Measurements from ENCODE around the gene MYO3B. TPM values are rescaled to one million over a fixed set of nuclear protein-coding genes. Genes with fewer than 3 reads are reported as not detected.

MYO3B gene
- polyA plus RNA-seq, 2 of the 4 experiments (the other 2 are of a cell fraction), result 0.01 TPM; not detected in 1

DNA sequence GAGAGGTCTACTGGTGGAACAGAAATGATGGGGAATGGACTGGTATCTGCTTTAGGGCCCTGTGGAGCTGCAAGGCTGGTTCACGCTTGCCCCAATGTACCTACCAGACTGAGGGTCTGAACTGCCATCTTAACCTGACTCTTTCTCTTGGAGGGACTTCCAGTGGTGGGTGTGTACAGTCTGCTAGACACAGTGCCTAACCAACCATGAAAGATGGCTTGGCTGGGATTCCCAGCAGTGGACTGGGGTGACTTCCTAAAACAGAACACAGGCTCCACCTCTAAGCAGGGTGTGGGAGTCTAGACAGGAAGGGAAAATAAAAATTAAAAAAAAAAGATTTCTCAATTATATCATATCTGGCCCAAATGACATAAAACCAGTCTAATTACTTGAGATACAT lies 25.5 kb upstream of the MYO3B start:
- Histone ChIP-seq H3K27ac (no peak overlapping the region), H3K9me3 (no peaks in the 10 kb centered on the region), H3K4me2 (no peak overlapping the region), H3K4me1 (peaks cover 38% of the 10 kb centered on the region), H3K4me3 (no peak overlapping the region)
- FAIRE-seq, result no peak
- no peak for DNase-seq (ENCODE audit: low read depth in 1 of 2, low spot score in 1 of 2)
- no peak for ATAC-seq
- TF ChIP-seq SMC3 (IDR thresholded peaks at IDR 0.05), result no peak
- no peak for TF ChIP-seq NR3C1 (IDR thresholded peaks at IDR 0.05)
- TF ChIP-seq, protein P1, sequence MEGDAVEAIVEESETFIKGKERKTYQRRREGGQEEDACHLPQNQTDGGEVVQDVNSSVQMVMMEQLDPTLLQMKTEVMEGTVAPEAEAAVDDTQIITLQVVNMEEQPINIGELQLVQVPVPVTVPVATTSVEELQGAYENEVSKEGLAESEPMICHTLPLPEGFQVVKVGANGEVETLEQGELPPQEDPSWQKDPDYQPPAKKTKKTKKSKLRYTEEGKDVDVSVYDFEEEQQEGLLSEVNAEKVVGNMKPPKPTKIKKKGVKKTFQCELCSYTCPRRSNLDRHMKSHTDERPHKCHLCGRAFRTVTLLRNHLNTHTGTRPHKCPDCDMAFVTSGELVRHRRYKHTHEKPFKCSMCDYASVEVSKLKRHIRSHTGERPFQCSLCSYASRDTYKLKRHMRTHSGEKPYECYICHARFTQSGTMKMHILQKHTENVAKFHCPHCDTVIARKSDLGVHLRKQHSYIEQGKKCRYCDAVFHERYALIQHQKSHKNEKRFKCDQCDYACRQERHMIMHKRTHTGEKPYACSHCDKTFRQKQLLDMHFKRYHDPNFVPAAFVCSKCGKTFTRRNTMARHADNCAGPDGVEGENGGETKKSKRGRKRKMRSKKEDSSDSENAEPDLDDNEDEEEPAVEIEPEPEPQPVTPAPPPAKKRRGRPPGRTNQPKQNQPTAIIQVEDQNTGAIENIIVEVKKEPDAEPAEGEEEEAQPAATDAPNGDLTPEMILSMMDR (IDR thresholded peaks at IDR 0.05), result no peak
- no peak for TF ChIP-seq MYC (IDR thresholded peaks at IDR 0.05; ENCODE audit: borderline replicate concordance, low read length)
- TF ChIP-seq HOXB5 (CRISPR knock-in tag; IDR thresholded peaks at IDR 0.05), result no peak
- TF ChIP-seq FOSL2 (IDR thresholded peaks at IDR 0.05), result no peak
- no peak for TF ChIP-seq FOSL2 (CRISPR knock-in tag; IDR thresholded peaks at IDR 0.05)
- TF ChIP-seq, protein P2, sequence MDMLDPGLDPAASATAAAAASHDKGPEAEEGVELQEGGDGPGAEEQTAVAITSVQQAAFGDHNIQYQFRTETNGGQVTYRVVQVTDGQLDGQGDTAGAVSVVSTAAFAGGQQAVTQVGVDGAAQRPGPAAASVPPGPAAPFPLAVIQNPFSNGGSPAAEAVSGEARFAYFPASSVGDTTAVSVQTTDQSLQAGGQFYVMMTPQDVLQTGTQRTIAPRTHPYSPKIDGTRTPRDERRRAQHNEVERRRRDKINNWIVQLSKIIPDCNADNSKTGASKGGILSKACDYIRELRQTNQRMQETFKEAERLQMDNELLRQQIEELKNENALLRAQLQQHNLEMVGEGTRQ (IDR thresholded peaks at IDR 0.05), result no peak
- TF ChIP-seq CBX8 (IDR thresholded peaks at IDR 0.05), result no peak
- TF ChIP-seq PHF8 (IDR thresholded peaks at IDR 0.05; ENCODE audit: borderline replicate concordance, low read depth), result no peak
- TF ChIP-seq RFX5 (IDR thresholded peaks at IDR 0.05), result no peak
- TF ChIP-seq, protein P3, sequence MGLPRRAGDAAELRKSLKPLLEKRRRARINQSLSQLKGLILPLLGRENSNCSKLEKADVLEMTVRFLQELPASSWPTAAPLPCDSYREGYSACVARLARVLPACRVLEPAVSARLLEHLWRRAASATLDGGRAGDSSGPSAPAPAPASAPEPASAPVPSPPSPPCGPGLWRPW (IDR thresholded peaks at IDR 0.05), result no peak
- TF ChIP-seq CHD4 (IDR thresholded peaks at IDR 0.05; ENCODE audit: borderline replicate concordance), result no peak
- TF ChIP-seq, protein P4, sequence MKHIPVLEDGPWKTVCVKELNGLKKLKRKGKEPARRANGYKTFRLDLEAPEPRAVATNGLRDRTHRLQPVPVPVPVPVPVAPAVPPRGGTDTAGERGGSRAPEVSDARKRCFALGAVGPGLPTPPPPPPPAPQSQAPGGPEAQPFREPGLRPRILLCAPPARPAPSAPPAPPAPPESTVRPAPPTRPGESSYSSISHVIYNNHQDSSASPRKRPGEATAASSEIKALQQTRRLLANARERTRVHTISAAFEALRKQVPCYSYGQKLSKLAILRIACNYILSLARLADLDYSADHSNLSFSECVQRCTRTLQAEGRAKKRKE (CRISPR knock-in tag; IDR thresholded peaks at IDR 0.05; ENCODE audit: low read depth), result no peak
- ChIA-PET POLR2A (no interaction called here), CTCF (interaction anchor here (1.2 kb wide), 1 partner anchor 84 kb away, joined by 3 read pairs; no protein-coding TSS in a partner anchor)
- 100% methylated on average over 1 of the region's 1 CpG for WGBS (ENCODE audit: missing lambda C conversion rate)

DNA sequence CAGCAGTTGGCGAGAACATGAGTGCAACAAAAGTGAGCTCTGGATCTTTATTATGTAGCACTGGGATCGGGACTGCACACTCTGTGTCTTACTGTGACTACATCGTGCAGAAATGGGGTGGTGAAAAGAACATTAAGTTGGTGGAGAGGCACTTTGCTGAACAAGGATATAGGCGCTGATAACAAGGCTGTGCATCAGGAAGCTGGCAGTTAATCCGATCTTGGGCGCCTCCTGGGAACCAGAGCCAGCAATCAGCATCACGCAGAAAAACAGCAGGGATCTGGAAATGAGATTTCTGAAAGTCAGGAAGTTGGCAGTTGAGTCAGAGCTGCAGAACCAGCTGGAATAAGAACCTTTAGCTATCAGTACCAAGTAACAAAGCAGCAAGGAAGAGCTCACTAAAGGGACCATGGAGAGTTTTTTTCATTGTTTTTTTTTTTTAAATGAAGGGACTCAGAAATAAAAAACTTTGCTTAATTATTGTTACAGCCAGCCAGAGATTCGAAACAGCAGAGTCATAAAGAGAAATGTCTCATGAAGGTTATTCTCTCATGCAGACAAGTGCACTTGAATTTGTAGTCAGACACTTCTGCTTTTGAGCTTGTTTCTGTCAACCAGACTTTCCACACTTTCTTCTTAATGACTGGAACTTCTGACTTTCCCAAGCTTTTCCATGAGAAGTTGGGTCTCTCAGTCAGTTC lies 22.8 kb upstream of the MYO3B start:
- FAIRE-seq (no peak), DNase-seq (ENCODE audit: low read depth in 1 of 2, low spot score in 1 of 2) (peak in 1 of 2 experiments; percentile 42), ATAC-seq (peak; percentile 55 to 69; a peak in 5 of 6 replicates)
- POLR2A ChIA-PET, result interaction anchor here (0.7 kb wide), 1 partner anchor 404 kb away, joined by 4 read pairs; no protein-coding TSS in a partner anchor
- H3K4me2 ChIP-seq, result peak overlapping the region; percentile 78
- TF ChIP-seq, protein P5, sequence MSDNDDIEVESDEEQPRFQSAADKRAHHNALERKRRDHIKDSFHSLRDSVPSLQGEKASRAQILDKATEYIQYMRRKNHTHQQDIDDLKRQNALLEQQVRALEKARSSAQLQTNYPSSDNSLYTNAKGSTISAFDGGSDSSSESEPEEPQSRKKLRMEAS (IDR thresholded peaks at IDR 0.05), result peak; percentile 28; the same call in 1 of the 2 replicates
- TF ChIP-seq CBX8 (IDR thresholded peaks at IDR 0.05), result no peak
- TF ChIP-seq RAD21 (conservative IDR thresholded peaks at IDR 0.05 in 1 of 2, IDR thresholded peaks at IDR 0.05 in 1 of 2), result peak in 1 of 2 experiments; percentile 43; a peak in 1 of 5 replicates
- CTCF ChIA-PET, result interaction anchor here (0.7 to 1.2 kb wide), 3 partner anchors 19 to 641 kb away, joined by 3 read pairs; no protein-coding TSS in a partner anchor
- 22% methylated on average over 8 of the region's 8 CpGs for WGBS (ENCODE audit: missing lambda C conversion rate)
- H3K4me1 ChIP-seq, result peaks cover 47% of the 10 kb centered on the region
- no peaks in the 10 kb centered on the region for H3K9me3 ChIP-seq
- H3K4me3 ChIP-seq, result no peak overlapping the region
- H3K27ac ChIP-seq, result peak overlapping the region; percentile 7 to 23; a peak in 4 of 6 replicates

DNA sequence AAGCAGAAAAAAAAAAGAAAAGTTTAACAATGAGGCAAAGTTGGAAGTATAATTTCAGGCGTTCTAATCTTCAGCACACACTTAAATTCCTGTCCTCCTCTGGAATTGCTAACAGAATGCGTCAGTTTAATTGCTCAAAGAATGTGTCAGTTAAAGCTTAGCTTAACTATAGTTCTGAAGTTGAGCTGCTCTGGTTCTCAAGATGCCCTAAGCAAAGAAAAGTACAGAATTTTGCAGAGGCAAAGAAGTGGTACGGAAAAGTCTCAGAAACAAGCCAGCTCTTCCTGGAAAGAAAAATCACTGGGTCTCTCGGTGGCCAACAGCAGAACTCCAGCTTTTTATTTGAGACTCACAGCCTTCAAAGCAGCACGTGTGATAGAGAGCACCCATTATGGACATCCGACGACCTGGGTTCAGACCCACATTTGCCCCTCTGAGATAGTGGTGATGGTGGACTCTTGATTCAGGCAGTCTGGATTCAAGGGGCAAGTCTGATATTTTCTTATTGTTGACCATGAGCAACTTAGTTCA lies 22.2 kb upstream of the MYO3B start:
- ATAC-seq (peak; percentile 47 to 68; a peak in 3 of 6 replicates), DNase-seq (ENCODE audit: low read depth in 1 of 2, low spot score in 1 of 2) (no peak), FAIRE-seq (no peak)
- Histone ChIP-seq H3K9me3 (no peaks in the 10 kb centered on the region), H3K4me1 (peaks cover 47% of the 10 kb centered on the region), H3K4me2 (peak overlapping the region; percentile 78), H3K4me3 (no peak overlapping the region), H3K27ac (peak overlapping the region; percentile 7 to 23; a peak in 4 of 6 replicates)
- CTCF ChIA-PET, result interaction anchor here (0.7 to 1.2 kb wide), 2 partner anchors 24 to 642 kb away, joined by 3 read pairs; no protein-coding TSS in a partner anchor
- POLR2A ChIA-PET, result interaction anchor here (0.6 to 0.7 kb wide), 2 partner anchors 330 to 404 kb away, joined by 3 to 4 read pairs; no protein-coding TSS in a partner anchor
- WGBS (ENCODE audit: missing lambda C conversion rate), result 72% methylated on average over 7 of the region's 7 CpGs
- no peak for TF ChIP-seq NR3C1 (IDR thresholded peaks at IDR 0.05)
- no peak for TF ChIP-seq HOXB13 (CRISPR knock-in tag; IDR thresholded peaks at IDR 0.05; ENCODE audit: low read depth)
- no peak for TF ChIP-seq RAD21 (conservative IDR thresholded peaks at IDR 0.05 in 1 of 2, IDR thresholded peaks at IDR 0.05 in 1 of 2)
- no peak for TF ChIP-seq NFE2L2 (conservative IDR thresholded peaks at IDR 0.05; ENCODE audit: low read length)
- no peak for TF ChIP-seq MAFK (IDR thresholded peaks at IDR 0.05; ENCODE audit: partially characterized antibody)
- TF ChIP-seq, protein P6, sequence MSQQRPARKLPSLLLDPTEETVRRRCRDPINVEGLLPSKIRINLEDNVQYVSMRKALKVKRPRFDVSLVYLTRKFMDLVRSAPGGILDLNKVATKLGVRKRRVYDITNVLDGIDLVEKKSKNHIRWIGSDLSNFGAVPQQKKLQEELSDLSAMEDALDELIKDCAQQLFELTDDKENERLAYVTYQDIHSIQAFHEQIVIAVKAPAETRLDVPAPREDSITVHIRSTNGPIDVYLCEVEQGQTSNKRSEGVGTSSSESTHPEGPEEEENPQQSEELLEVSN (IDR thresholded peaks at IDR 0.05; ENCODE audit: borderline replicate concordance, low read depth), result no peak
- TF ChIP-seq CBX8 (IDR thresholded peaks at IDR 0.05), result no peak
- no peak for TF ChIP-seq NPAS2 (CRISPR knock-in tag; IDR thresholded peaks at IDR 0.05; ENCODE audit: borderline replicate concordance)
- TF ChIP-seq SMC3 (IDR thresholded peaks at IDR 0.05), result no peak
- TF ChIP-seq, protein P4 (CRISPR knock-in tag; IDR thresholded peaks at IDR 0.05; ENCODE audit: low read depth), result no peak
- TF ChIP-seq, protein P7, sequence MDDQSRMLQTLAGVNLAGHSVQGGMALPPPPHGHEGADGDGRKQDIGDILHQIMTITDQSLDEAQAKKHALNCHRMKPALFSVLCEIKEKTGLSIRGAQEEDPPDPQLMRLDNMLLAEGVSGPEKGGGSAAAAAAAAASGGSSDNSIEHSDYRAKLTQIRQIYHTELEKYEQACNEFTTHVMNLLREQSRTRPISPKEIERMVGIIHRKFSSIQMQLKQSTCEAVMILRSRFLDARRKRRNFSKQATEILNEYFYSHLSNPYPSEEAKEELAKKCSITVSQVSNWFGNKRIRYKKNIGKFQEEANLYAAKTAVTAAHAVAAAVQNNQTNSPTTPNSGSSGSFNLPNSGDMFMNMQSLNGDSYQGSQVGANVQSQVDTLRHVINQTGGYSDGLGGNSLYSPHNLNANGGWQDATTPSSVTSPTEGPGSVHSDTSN (IDR thresholded peaks at IDR 0.05), result no peak
- no peak for TF ChIP-seq HDAC2 (IDR thresholded peaks at IDR 0.05)
- TF ChIP-seq, protein P5 (IDR thresholded peaks at IDR 0.05), result no peak
- TF ChIP-seq BHLHE40 (IDR thresholded peaks at IDR 0.05; ENCODE audit: low read depth, low read length), result no peak
